ENCODE measurements around the gene BCOR.

The BCOR gene

DNA sequence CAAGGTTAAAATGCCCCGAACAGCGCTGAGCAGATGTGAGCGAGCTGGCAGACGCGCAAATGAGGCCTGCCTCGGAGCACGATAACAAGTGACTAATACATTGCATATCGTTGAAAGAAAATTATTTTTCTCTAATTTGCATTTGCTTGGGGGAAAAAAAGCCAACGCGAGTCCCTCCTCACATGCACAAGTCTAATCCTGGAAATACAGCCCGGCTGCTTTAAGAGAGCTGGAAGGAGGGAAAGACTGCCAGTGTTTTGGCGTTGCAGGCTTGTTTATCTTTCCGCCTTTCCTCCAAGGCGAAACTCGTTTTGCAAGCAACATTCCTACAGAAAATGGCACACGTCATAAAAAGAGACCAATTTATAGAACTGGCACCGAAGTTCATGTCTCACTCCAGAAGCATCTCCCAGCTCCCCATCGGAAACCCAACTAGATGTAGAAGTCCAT is 12.6 kb downstream of the BCOR start:
- Histone ChIP-seq H3K9ac (ENCODE audit: low read depth, low read length) (no peak overlapping the region), H3K4me1 (ENCODE audit: insufficient read depth, low read length) (peaks cover 12% of the 10 kb centered on the region), H4K20me1 (ENCODE audit: insufficient read depth, low read length) (peaks cover 95% of the 10 kb centered on the region), H3K27ac (ENCODE audit: low read length) (no peak overlapping the region), H3K4me2 (ENCODE audit: insufficient read depth, low read length) (no peak overlapping the region), H3K27me3 (ENCODE audit: insufficient read depth, low read length, poor library complexity) (no peaks in the 10 kb centered on the region), H3K4me3 (ENCODE audit: low read depth in 1 of 2, low read length in 2 of 2) (no peak overlapping the region), H3K79me2 (ENCODE audit: insufficient read depth, low read length) (peaks cover 99% of the 10 kb centered on the region), H3K36me3 (ENCODE audit: insufficient read depth, low read length) (peaks cover 43% of the 10 kb centered on the region), H2AFZ (ENCODE audit: low read depth, low read length) (no peak overlapping the region), H3K9me3 (ENCODE audit: insufficient read depth, low read length, severe bottlenecking) (no peaks in the 10 kb centered on the region)
- ATAC-seq (ENCODE audit: insufficient read depth, low read depth) = no peak
- DNase-seq = no peak
- TF ChIP-seq EZH2 (IDR thresholded peaks at IDR 0.05; ENCODE audit: borderline replicate concordance, low read depth, low read length, severe bottlenecking) = no peak
- TF ChIP-seq, protein P1, sequence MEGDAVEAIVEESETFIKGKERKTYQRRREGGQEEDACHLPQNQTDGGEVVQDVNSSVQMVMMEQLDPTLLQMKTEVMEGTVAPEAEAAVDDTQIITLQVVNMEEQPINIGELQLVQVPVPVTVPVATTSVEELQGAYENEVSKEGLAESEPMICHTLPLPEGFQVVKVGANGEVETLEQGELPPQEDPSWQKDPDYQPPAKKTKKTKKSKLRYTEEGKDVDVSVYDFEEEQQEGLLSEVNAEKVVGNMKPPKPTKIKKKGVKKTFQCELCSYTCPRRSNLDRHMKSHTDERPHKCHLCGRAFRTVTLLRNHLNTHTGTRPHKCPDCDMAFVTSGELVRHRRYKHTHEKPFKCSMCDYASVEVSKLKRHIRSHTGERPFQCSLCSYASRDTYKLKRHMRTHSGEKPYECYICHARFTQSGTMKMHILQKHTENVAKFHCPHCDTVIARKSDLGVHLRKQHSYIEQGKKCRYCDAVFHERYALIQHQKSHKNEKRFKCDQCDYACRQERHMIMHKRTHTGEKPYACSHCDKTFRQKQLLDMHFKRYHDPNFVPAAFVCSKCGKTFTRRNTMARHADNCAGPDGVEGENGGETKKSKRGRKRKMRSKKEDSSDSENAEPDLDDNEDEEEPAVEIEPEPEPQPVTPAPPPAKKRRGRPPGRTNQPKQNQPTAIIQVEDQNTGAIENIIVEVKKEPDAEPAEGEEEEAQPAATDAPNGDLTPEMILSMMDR (IDR thresholded peaks at IDR 0.05; ENCODE audit: borderline replicate concordance, extremely low read depth, low read length, poor library complexity, severe bottlenecking) = no peak

DNA sequence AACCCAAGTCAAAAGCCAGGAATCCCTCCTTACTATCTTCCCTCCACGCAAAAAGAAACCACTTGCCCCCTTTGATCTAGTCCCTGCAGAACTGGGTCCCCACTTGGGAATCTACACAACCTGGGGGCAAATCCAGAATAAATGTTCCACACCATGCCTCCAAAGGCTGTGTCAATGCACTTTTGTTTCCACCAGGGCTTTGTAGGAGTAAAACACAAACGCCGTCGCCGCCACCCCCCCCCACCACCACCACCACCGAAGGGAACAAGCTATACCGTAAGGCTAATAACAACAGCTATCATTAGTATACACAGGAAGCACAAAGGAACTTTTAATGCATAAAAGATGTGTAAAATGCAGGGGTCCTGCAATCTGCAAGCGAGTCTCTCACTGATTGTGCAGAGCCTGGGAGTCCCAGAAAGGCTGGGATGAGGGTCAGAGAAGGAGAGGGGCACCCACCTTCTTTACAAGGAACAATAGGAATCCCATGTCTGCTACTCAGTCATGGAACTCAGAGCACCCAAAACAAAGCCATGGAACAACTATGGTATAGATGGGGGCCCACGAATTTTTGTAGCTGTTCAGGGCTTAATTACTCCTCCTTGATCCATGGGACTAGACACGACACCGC is 13.2 kb downstream of the BCOR start:
- Histone ChIP-seq H3K4me2 (ENCODE audit: insufficient read depth, low read length) (no peak overlapping the region), H3K4me3 (ENCODE audit: low read depth in 1 of 2, low read length in 2 of 2) (no peak overlapping the region), H4K20me1 (ENCODE audit: insufficient read depth, low read length) (peaks cover 93% of the 10 kb centered on the region), H3K9me3 (ENCODE audit: insufficient read depth, low read length, severe bottlenecking) (no peaks in the 10 kb centered on the region), H3K4me1 (ENCODE audit: insufficient read depth, low read length) (peaks cover 12% of the 10 kb centered on the region), H2AFZ (ENCODE audit: low read depth, low read length) (no peak overlapping the region), H3K79me2 (ENCODE audit: insufficient read depth, low read length) (peaks cover 99% of the 10 kb centered on the region), H3K9ac (ENCODE audit: low read depth, low read length) (no peak overlapping the region), H3K27ac (ENCODE audit: low read length) (no peak overlapping the region), H3K27me3 (ENCODE audit: insufficient read depth, low read length, poor library complexity) (no peaks in the 10 kb centered on the region), H3K36me3 (ENCODE audit: insufficient read depth, low read length) (peaks cover 46% of the 10 kb centered on the region)
- DNase-seq (no peak), ATAC-seq (ENCODE audit: insufficient read depth, low read depth) (no peak)
- TF ChIP-seq, protein P1 (IDR thresholded peaks at IDR 0.05; ENCODE audit: borderline replicate concordance, extremely low read depth, low read length, poor library complexity, severe bottlenecking) = no peak
- no peak for TF ChIP-seq EZH2 (IDR thresholded peaks at IDR 0.05; ENCODE audit: borderline replicate concordance, low read depth, low read length, severe bottlenecking)

DNA sequence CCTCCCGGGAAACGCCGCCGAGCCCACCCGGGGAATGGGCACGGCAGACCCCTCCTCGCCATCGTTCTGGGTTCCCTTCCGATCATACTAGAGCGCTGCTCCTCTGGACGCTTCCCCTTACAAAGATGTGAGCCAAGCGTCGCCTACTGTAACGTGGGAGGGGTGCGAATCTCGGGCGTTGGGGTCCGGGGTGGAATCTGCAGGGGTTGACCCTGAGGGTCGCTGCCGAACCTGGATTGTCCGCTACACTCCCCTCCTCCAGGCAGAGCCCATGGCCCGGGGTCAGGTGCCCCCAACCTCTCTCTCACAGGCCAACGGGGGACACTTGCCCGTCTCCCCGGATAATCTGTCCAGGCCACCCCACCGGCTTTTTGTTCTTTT is 13.8 kb downstream of the BCOR start:
- no peak overlapping the region for H2AFZ ChIP-seq (ENCODE audit: low read depth, low read length)
- TF ChIP-seq, protein P1 (IDR thresholded peaks at IDR 0.05; ENCODE audit: borderline replicate concordance, extremely low read depth, low read length, poor library complexity, severe bottlenecking) = no peak
- TF ChIP-seq EZH2 (IDR thresholded peaks at IDR 0.05; ENCODE audit: borderline replicate concordance, low read depth, low read length, severe bottlenecking) = no peak
- ATAC-seq (ENCODE audit: insufficient read depth, low read depth) = no peak
- peaks cover 99% of the 10 kb centered on the region for H3K79me2 ChIP-seq (ENCODE audit: insufficient read depth, low read length)
- no peaks in the 10 kb centered on the region for H3K27me3 ChIP-seq (ENCODE audit: insufficient read depth, low read length, poor library complexity)
- H3K9me3 ChIP-seq (ENCODE audit: insufficient read depth, low read length, severe bottlenecking) = no peaks in the 10 kb centered on the region
- H3K9ac ChIP-seq (ENCODE audit: low read depth, low read length) = no peak overlapping the region
- no peak overlapping the region for H3K4me3 ChIP-seq (ENCODE audit: low read depth in 1 of 2, low read length in 2 of 2)
- peaks cover 93% of the 10 kb centered on the region for H4K20me1 ChIP-seq (ENCODE audit: insufficient read depth, low read length)
- DNase-seq = no peak
- H3K27ac ChIP-seq (ENCODE audit: low read length) = no peak overlapping the region
- peaks cover 52% of the 10 kb centered on the region for H3K36me3 ChIP-seq (ENCODE audit: insufficient read depth, low read length)
- H3K4me2 ChIP-seq (ENCODE audit: insufficient read depth, low read length) = no peak overlapping the region
- peaks cover 6% of the 10 kb centered on the region for H3K4me1 ChIP-seq (ENCODE audit: insufficient read depth, low read length)

All from DND-41 (cell line).